Daoy (cell line): ENCODE results near the gene STPG3. TPM values are rescaled to one million over a fixed set of nuclear protein-coding genes. Genes with fewer than 3 reads are reported as not detected.

Experiments used
- DNase-seq: peaks from one replicate; pipeline ENCODE4 v3.0.0-alpha.2; 2015; ENCODE audit warnings: low read depth
- total RNA-seq: library from RNA; depleted of rRNA; stranded (reverse); fragments of >200 nt; shearing (Covaris generic); gene quantifications from 2 replicates; pipeline ENCODE4 v1.2.3, GENCODE V29; 2014; rRNA removed

Gene STPG3
- total RNA-seq = not detected in 2 replicates

GRCh38 chr9:137251194-137251461 is at the start of gene STPG3:
TSS of gene STPG3 (plus strand) at chr9:137251286. CDS start at chr9:137251287, 1 bp downstream.
- DNase-seq = no peak

- DNase-seq = no peak
These were observed 48.1 kb upstream of the STPG3 start for GRCh38 chr9:137202966-137203365.

GRCh38 chr9:137204731-137205125 is 46.4 kb upstream of the STPG3 start:
- DNase-seq = no peak

DNA sequence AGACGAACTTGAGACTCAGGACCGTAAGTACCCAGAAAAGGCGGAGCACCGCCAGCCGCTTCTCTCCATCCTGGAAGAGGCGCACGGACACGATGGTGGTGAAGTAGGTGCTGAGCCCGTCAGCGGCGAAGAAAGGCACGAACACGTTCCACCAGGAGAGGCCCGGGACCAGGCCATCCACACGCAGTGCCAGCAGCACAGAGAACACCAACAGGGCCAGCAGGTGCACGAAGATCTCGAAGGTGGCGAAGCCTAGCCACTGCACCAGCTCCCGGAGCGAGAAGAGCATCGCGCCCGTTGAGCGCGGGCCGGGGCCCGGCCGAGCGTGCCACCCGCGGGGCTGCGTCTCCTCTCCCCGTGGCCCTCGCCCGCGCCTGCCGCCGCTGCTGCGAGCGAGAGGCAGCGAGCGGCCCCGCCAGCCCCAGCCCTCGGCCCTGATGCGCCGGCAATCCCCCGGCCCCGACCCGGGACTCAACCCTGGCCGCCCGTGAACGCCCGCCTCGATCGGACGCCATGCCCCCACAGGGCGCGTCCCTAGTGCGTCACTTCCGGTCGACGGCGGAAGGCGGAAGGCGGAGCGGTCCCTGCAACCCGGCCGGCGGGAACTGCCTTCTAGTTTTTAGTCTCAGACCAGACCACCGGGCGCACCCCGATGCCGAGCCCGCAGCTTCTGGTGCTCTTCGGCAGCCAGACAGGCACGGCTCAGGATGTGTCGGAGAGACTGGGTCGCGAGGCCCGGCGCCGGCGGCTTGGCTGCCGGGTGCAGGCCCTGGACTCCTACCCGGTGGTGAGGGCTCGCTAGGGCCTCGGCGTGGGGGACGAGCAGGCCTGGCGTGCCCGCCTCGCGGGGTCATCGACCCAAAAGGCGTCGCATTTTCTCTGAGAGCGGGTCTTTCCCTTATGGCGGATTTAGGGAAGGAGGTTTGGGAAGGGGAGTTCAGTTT is 45.7 kb upstream of the STPG3 start, which contains the start of the genes NDOR1 and TMEM203:
NDOR1 (plus strand) TSS at position 575 of the 944 bp plus-strand sequence; CDS start at position 653, 78 bp downstream.
TMEM203 (minus strand) TSS at position 523 of the 944 bp plus-strand sequence; CDS start at position 289, 234 bp downstream.
- peak; percentile 95 for DNase-seq

DNA sequence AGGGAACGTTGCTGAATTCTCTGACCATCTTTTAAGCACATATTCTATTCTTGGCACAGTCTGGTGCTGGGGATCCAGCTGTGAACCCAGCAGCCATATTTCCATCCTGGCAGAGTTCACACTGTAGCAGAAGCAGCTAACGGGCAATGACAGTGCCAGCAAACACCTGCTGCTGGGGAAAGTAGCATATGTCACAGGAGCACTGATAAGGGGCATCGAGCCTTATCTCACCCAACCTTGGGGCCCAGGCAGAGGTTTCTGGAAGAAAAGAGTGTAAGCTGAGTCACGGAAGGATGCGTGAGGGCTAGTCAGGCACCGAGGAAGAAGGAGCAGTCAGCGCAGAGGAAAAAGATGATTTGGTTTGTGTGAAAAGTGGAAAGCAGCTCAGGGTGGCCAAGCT is 44.5 kb upstream of the STPG3 start:
- no peak for DNase-seq

DNA sequence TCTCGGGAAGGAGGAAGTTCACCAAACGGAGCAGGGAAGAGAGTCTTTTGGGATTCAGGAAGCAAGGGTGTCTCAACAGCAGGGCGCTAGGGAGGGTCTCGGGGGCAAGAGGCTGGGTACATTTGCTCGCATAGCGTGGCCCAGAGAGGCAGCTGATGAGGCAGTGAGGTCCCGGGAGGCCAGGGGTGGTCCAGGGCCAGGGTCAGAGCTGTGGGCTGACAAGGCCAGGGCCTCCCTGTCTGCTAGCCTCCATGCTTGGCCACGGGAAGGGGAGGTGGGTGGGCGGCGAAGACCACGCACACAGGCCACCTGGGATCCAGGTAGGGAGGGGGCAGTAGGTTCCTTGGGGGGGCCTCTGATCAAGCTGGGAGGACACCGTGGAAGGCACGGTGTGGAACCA is 39.6 kb upstream of the STPG3 start:
- no peak for DNase-seq

DNA sequence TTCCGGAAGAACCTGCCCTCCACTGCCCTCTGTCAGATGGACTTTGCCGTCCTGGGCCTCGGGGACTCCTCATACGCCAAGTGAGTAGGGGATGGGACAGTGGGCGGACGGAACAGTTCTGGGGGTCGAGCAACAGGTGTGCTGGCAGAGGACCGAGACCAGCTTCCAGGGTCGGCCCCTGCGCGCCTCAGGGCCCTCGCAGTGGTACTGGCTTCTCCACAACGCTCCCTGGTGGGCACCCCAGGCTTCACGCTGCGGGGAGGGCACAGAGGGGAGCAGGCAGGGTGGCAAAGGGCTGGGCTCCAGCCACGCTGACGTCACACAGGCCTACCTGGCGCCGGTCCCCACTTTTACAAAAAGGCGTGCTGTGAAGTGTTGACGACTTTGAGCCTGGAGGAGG is 38.6 kb upstream of the STPG3 start:
- DNase-seq = no peak

DNA sequence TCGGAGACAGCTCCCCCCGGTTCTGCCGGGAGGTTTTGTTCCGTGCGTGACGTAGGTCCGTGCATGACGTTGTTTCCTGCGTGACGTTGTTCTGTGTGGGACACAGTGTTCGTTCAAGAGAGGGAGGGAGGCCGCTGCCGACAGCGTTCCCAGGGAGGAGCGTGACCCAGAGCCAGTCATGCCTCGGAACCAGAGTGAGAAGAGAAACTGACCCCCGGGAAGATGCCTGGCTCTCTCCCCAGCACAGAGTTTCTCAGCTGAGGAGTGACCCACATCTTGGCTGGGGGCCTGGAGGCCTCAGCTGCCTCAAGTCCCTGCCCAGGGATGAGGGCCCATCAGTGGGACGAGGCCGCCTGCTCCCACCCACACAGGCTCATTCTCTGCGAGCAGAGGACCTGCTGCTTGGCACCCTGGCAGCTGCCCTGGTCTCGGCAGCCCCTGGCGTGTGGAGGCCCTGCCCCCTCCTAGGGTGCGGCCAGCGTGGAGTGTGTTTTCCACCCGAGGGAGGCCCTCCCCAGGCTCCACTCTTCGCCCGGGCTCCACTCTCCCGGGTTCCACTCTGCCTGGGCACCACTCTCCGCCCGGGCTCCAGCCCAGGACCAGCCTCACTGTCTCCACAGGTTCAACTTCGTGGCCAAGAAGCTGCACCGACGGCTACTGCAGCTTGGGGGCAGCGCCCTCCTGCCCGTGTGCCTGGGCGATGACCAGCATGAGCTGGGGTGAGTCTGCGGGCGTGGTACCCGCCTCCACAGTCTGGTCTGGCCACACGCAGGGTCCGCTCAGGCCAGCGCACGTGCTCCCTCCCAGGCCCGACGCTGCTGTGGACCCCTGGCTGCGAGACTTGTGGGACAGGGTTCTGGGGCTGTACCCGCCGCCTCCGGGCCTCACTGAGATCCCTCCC is 37.7 kb upstream of the STPG3 start:
- no peak for DNase-seq

GRCh38 chr9:137214620-137215019 is 36.5 kb upstream of the STPG3 start:
- DNase-seq = no peak

DNA sequence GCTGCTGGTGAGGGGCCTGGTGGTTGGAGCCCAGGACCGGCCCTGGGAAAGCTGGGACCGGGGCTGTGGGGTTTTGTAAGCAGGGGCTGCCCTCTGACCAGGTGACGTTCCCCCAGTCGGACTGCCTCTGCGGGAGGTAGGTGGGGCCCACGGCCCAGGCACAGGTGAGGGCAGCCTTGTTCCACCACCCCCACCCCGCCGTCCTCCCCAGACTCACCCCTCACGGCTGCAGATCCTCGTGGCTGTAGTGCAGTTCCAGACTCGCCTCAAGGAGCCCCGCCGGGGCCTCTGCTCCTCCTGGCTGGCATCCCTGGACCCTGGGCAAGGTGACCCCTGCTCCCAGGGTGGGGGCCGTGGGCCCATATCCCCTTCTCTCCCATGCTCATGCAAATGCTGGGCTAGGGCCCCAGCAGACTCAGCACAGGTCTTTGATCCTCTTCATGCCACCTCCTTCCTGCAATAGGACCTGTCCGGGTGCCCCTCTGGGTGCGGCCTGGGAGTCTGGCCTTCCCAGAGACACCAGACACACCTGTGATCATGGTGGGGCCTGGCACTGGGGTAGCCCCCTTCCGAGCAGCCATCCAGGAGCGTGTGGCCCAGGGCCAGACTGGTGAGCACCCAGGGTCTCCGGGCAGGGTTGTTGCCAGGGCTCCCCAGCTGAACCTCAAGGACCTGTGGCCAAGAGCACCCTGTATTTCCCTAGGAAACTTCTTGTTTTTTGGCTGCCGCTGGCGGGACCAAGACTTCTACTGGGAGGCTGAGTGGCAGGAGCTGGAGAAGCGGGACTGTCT is 35.7 kb upstream of the STPG3 start:
- no peak for DNase-seq

DNA sequence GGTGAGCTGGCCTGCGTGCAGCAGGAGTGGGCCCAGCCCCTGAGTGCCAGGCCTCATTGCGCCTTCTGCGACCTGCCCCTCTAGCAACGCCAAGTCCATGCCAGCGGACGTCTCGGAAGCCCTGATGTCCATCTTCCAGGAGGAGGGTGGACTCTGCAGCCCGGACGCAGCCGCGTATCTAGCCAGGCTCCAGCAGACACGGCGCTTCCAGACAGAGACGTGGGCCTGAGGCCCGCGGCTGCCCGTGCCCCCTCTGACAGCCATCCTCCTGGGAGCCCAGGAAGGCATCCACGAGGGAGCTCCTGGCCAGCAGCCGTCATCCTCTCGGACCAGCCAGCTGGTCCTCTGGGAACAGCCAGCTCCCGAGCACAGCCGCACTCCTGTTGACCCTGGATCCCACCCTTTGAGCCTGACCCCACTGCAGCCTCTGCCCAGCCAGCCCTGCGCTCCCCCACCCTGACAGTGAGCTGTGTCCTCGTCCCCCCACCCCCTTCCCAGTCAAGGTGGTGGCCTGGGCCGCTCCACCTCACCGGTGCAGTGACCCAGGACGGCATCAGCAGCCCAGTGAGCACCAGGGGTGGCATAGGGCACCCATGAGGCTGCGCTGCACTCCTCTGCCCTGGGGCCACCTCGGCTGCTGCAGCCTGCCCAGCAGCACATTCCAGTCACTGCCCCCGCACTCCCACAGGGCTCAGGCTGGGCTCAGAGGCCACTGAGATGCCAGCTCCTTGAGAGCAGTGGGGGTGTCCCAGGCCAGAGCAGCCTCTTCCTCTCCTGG is 34.7 kb upstream of the STPG3 start:
- DNase-seq = no peak

DNA sequence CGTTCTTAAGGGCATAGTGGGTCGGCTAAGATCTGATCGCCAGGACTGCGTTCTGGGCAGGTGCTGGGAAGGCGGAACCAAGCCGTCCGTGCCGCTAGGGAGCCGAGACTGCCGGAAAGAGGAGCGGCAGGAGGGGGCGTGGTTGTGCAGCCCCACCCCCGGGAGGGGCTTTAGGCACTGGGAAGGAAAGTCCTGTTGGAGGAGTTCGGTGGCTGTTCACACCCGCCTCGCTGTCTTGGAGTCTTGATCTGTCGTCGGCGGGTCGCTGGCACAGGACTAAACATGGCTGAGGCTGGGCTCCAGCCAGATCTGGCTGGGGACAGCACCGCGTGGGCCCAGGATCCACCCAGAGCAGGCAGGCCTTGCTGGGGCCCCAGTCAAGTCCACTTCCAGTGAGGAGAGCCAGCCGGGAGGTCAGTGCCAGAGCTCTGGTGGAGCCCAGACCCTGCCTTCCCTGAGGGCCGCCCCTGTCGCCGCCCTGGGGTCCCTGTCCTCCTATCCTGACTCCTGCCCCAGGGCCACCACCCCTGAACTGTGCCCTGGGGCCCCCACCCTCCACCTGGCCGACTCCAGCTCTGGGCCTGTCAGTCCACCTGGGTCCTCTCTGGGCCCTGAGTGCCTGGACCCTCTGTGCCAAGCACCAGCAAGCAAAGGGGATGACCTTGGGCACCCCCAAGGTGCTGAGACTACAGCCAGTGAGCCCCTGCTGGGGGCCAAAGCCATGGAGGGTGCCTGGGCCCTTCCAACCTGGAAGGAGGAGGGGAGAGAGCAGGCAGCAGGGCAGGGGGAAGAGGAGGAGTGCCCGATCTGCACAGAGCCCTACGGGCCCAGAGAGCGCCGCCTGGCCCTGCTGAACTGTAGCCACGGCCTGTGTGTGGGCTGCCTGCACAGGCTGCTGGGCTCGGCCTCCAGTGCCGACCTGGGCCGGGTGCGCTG is 33.5 kb upstream of the STPG3 start:
- no peak for DNase-seq

GRCh38 chr9:137218212-137218753 is 32.8 kb upstream of the STPG3 start:
- no peak for DNase-seq

GRCh38 chr9:137218754-137219271 is 32.3 kb upstream of the STPG3 start:
- peak; percentile 87 for DNase-seq

DNA sequence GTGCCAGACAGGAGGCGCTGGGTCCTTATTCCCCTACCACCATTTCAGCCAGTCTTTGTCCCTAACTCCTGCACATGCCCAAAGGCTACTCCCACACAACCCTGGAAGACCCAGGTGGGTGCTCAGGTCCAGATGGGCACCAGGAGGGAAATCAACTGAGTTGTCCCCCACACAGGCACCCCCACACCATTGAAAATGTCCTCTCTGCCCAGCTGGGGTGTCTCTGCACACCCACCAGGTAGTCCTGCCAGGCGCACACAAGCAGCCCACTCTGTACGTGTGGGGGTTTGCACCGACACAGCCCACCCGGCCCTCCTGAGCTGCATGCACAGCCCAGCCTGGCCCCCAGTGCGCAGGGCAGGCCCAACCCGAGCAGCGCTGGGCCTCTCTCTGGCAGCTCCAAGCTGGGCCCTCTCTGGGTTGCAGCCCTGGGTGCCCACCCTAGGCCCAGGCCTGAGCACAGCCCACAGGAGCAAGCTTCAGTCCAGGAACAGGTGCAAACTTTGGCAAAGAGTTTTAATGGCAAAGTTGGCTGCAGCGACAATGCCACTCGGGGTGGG is 31.2 kb upstream of the STPG3 start:
- DNase-seq = no peak

DNA sequence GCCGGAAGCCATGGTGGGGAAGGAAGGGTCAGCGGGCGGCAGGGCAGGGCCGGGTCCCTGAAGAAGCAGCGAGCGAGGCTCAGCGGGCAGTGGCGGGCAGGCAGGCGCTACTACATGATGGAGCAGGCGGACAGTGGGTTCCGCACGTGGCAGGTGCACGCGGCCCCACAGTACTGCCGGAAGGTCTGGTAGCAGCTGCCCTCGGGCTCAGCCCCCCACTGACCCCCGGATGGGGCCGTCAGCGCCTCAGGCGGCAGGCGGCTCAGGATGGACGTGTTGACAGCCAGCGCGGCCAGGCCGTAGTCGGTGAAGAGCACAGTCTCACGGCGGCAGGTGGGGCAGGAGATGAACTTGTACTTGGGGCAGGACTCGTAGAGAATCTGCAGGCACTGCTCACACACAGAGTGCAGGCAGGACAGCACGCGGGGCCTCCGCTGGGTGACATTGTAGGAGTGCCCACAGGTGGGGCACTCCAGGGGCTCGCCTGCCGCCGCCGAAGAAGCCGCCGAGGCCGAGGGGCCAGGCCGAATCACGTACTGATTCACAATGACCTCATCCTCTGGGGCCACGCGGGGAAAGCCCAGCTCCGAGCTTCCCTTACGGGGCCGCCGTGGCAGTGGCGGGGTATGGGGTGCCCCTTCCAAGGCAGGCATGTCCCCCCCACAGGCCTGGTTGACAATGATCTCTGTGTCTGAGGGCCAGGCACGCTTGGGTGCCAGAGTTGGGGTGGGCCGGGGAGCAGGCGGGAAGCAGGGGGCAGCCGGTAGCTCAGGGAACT is 30.6 kb upstream of the STPG3 start:
- no peak for DNase-seq

DNA sequence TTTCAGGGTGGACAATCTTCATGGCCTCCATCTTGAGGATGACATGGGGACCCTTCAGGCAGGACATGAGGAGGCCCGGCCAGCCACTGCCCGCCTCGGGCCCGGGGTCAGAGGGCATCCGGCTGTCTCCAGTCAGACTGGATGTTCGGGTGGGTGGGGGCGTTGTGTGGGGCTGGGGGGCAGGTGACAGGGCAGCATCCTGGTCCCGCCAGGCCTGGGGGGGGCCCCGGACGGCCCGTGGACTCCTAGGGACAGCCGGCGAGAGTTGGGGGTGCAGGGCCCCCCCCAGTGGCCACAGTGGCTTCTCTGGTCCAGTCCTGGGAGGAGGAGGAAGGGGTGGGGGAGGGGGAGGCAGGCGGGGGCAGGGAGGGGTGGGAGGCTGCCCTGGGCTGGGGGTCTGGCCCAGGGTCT is 30.0 kb upstream of the STPG3 start:
- no peak for DNase-seq

GRCh38 chr9:137221506-137222111 is 29.5 kb upstream of the STPG3 start:
- DNase-seq = no peak
